Measurements from ENCODE around the gene ASAP2.

ASAP2 gene

GRCh38 chr2:9297807-9298206 is 91.2 kb downstream of the ASAP2 start:
- TF ChIP-seq, protein P1, sequence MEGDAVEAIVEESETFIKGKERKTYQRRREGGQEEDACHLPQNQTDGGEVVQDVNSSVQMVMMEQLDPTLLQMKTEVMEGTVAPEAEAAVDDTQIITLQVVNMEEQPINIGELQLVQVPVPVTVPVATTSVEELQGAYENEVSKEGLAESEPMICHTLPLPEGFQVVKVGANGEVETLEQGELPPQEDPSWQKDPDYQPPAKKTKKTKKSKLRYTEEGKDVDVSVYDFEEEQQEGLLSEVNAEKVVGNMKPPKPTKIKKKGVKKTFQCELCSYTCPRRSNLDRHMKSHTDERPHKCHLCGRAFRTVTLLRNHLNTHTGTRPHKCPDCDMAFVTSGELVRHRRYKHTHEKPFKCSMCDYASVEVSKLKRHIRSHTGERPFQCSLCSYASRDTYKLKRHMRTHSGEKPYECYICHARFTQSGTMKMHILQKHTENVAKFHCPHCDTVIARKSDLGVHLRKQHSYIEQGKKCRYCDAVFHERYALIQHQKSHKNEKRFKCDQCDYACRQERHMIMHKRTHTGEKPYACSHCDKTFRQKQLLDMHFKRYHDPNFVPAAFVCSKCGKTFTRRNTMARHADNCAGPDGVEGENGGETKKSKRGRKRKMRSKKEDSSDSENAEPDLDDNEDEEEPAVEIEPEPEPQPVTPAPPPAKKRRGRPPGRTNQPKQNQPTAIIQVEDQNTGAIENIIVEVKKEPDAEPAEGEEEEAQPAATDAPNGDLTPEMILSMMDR (IDR thresholded peaks at IDR 0.05; ENCODE audit: insufficient read depth, missing control alignments) = no peak
- no peak for FAIRE-seq
- no peak for DNase-seq (ENCODE audit: insufficient read length, low spot score)

- no peak for FAIRE-seq
Measured at GRCh38 chr2:9298583-9298982, 92.0 kb downstream of the ASAP2 start.

GRCh38 chr2:9299161-9300100 is 92.8 kb downstream of the ASAP2 start:
- TF ChIP-seq, protein P1 (IDR thresholded peaks at IDR 0.05; ENCODE audit: insufficient read depth, missing control alignments) = no peak
- no peak for DNase-seq (ENCODE audit: insufficient read length, low spot score)
- FAIRE-seq = no peak

More at GRCh38 chr2:9298583-9298982, 92.0 kb downstream of the ASAP2 start:
- TF ChIP-seq, protein P1 (IDR thresholded peaks at IDR 0.05; ENCODE audit: insufficient read depth, missing control alignments) = no peak
- no peak for DNase-seq (ENCODE audit: insufficient read length, low spot score)

GRCh38 chr2:9300214-9300613 is 93.6 kb downstream of the ASAP2 start:
- TF ChIP-seq, protein P1 (IDR thresholded peaks at IDR 0.05; ENCODE audit: insufficient read depth, missing control alignments) = no peak
- no peak for FAIRE-seq
- no peak for DNase-seq (ENCODE audit: insufficient read length, low spot score)

GRCh38 chr2:9300829-9301453 is 94.3 kb downstream of the ASAP2 start:
- DNase-seq (ENCODE audit: insufficient read length, low spot score) = no peak
- TF ChIP-seq, protein P1 (IDR thresholded peaks at IDR 0.05; ENCODE audit: insufficient read depth, missing control alignments) = no peak
- FAIRE-seq = no peak

GRCh38 chr2:9302755-9303154 is 96.1 kb downstream of the ASAP2 start:
- no peak for DNase-seq (ENCODE audit: insufficient read length, low spot score)
- TF ChIP-seq, protein P1 (IDR thresholded peaks at IDR 0.05; ENCODE audit: insufficient read depth, missing control alignments) = no peak
- no peak for FAIRE-seq
